ENCODE data around the gene PLCH1.

Gene PLCH1

GRCh38 chr3:155347901-155348300 is 397.0 kb downstream of the PLCH1 start:
- DNase-seq (ENCODE audit: low read depth, low spot score), result no peak

GRCh38 chr3:155342344-155342743 is 402.5 kb downstream of the PLCH1 start:
- DNase-seq (ENCODE audit: low read depth, low spot score), result no peak

GRCh38 chr3:155339052-155339451 is 405.8 kb downstream of the PLCH1 start:
- no peak for DNase-seq (ENCODE audit: low read depth, low spot score)

GRCh38 chr3:155335724-155336354 is 409.0 kb downstream of the PLCH1 start:
- no peak for DNase-seq (ENCODE audit: low read depth, low spot score)

- no peak for DNase-seq (ENCODE audit: low read depth, low spot score)
Observed at GRCh38 chr3:155334914-155335723, 409.8 kb downstream of the PLCH1 start.

- no peak for DNase-seq (ENCODE audit: low read depth, low spot score)
Observed at GRCh38 chr3:155334215-155334913, 410.5 kb downstream of the PLCH1 start.

GRCh38 chr3:155332716-155333115 is 412.2 kb downstream of the PLCH1 start:
- no peak for DNase-seq (ENCODE audit: low read depth, low spot score)

- DNase-seq (ENCODE audit: low read depth, low spot score), result no peak
Observed at GRCh38 chr3:155331078-155331477, 413.8 kb downstream of the PLCH1 start.

- no peak for DNase-seq (ENCODE audit: low read depth, low spot score)
Observed at GRCh38 chr3:155330370-155330769, 414.5 kb downstream of the PLCH1 start.

GRCh38 chr3:155329513-155330048 is 415.3 kb downstream of the PLCH1 start:
- no peak for DNase-seq (ENCODE audit: low read depth, low spot score)

- DNase-seq (ENCODE audit: low read depth, low spot score), result no peak
Observed at GRCh38 chr3:155327871-155328270, 417.0 kb downstream of the PLCH1 start.

- DNase-seq (ENCODE audit: low read depth, low spot score), result no peak
Observed at GRCh38 chr3:155327430-155327829, 417.4 kb downstream of the PLCH1 start.

GRCh38 chr3:155326901-155327300 is 418.0 kb downstream of the PLCH1 start:
- DNase-seq (ENCODE audit: low read depth, low spot score), result no peak

GRCh38 chr3:155326244-155326643 is 418.6 kb downstream of the PLCH1 start:
- no peak for DNase-seq (ENCODE audit: low read depth, low spot score)
